ENCODE data around the gene GKN1.
"Not testable (repeated sequence)": the region's sequence is repeated elsewhere in the genome, so short reads cannot be mapped to it uniquely, and the experiment has no call there.

GKN1 gene

GRCh38 chr2:68974251-68974650 lies at the start of gene GKN1:
Gene GKN1 (plus strand): TSS chr2:68974636. CDS start chr2:68974678, 42 bp downstream.
- DNase-seq (ENCODE audit: low read depth in 2 of 2): no peak

- DNase-seq (ENCODE audit: low read depth in 2 of 2): no peak
These were observed 49.0 kb upstream of the GKN1 start for GRCh38 chr2:68925295-68925896.

GRCh38 chr2:68926796-68927195 lies 47.6 kb upstream of the GKN1 start:
- no peak for DNase-seq (ENCODE audit: low read depth in 2 of 2)

- no peak for DNase-seq (ENCODE audit: low read depth in 2 of 2)
These were observed 43.2 kb upstream of the GKN1 start for GRCh38 chr2:68931149-68931711.

- peak; percentile 60 to 64 for DNase-seq (ENCODE audit: low read depth in 2 of 2)
These were observed 42.6 kb upstream of the GKN1 start for GRCh38 chr2:68931799-68932198.

GRCh38 chr2:68932402-68932801 lies 42.0 kb upstream of the GKN1 start:
- no peak for DNase-seq (ENCODE audit: low read depth in 2 of 2)

GRCh38 chr2:68934021-68934420 lies 40.4 kb upstream of the GKN1 start:
- no peak for DNase-seq (ENCODE audit: low read depth in 2 of 2)

- DNase-seq (ENCODE audit: low read depth in 2 of 2): no peak
These were observed 39.0 kb upstream of the GKN1 start for GRCh38 chr2:68935471-68935870.

- DNase-seq (ENCODE audit: low read depth in 2 of 2): peak; percentile 16 to 20
These were observed 38.0 kb upstream of the GKN1 start for GRCh38 chr2:68936427-68936826.

- DNase-seq (ENCODE audit: low read depth in 2 of 2): no peak
These were observed 37.5 kb upstream of the GKN1 start for GRCh38 chr2:68936889-68937288.

GRCh38 chr2:68937346-68938055 lies 36.9 kb upstream of the GKN1 start:
- DNase-seq (ENCODE audit: low read depth in 2 of 2): no peak

GRCh38 chr2:68938938-68939337 lies 35.5 kb upstream of the GKN1 start:
- no peak for DNase-seq (ENCODE audit: low read depth in 2 of 2)

- DNase-seq (ENCODE audit: low read depth in 2 of 2): no peak
These were observed 34.5 kb upstream of the GKN1 start for GRCh38 chr2:68939962-68940361.

- no peak for DNase-seq (ENCODE audit: low read depth in 2 of 2)
These were observed 34.1 kb upstream of the GKN1 start for GRCh38 chr2:68940369-68940768.

- no peak for DNase-seq (ENCODE audit: low read depth in 2 of 2)
These were observed 31.6 kb upstream of the GKN1 start for GRCh38 chr2:68942827-68943226.

GRCh38 chr2:68943581-68944568 lies 30.6 kb upstream of the GKN1 start:
- DNase-seq (ENCODE audit: low read depth in 2 of 2): peak; percentile 50 to 55

- no peak for DNase-seq (ENCODE audit: low read depth in 2 of 2)
These were observed 28.3 kb upstream of the GKN1 start for GRCh38 chr2:68946117-68946516.

GRCh38 chr2:68948710-68949109 lies 25.7 kb upstream of the GKN1 start:
- no peak for DNase-seq (ENCODE audit: low read depth in 2 of 2)

GRCh38 chr2:68951899-68952298 lies 22.5 kb upstream of the GKN1 start:
- DNase-seq (ENCODE audit: low read depth in 2 of 2): no peak

- no peak for DNase-seq (ENCODE audit: low read depth in 2 of 2)
These were observed 21.4 kb upstream of the GKN1 start, which contains the start of gene GKN2 for GRCh38 chr2:68952887-68953521. Gene GKN2 (minus strand): TSS chr2:68952893. CDS start chr2:68952861, 32 bp downstream.

GRCh38 chr2:68955432-68955831 lies 19.0 kb upstream of the GKN1 start:
- DNase-seq (ENCODE audit: low read depth in 2 of 2): not testable (repeated sequence)

Measured in fibroblast of skin of left quadriceps (primary cell).